Heart left ventricle (tissue), 16 donors: ENCODE data around the gene DHX30. TPM values are rescaled to one million over a fixed set of nuclear protein-coding genes. Genes with fewer than 3 reads are reported as not detected.
A peak's percentile ranks its signal among the peaks of the same experiment; 100 is the strongest.

Experiments used
- ATAC-seq, 4 donors: fragments of 200-7000 bp; cut with Tn5 transposase; one replicate each; pipeline ENCODE4 v1.9.1; 2020 to 2022; ENCODE audit warnings: moderate library complexity in 4 of 4, mild to moderate bottlenecking in 3 of 4, moderate number of reproducible peaks in 1 of 4
- DNase-seq, 5 donors: peaks; one replicate each; pipeline ENCODE4 v3.0.0-alpha.2; 2020
- H3K27ac ChIP-seq, 12 donors: fragments of 200-600 bp; sonication (generic) in 4 of 12; one replicate each; pipeline versions ENCODE4 v1.5.0 to v1.8.0; 2016 to 2022; ENCODE audit warnings: mild to moderate bottlenecking in 2 of 12
- H3K27me3 ChIP-seq, 9 donors: fragments of 200-600 bp; sonication (generic) in 2 of 9; one replicate each; pipeline versions ENCODE4 v1.5.1 to v1.8.0; 2016 to 2022; ENCODE audit warnings: mild to moderate bottlenecking in 3 of 9
- H3K36me3 ChIP-seq, 9 donors: fragments of 200-600 bp; sonication (generic) in 2 of 9; one replicate each; pipeline versions ENCODE4 v1.5.0 to v1.8.0; 2018 to 2022; ENCODE audit warnings: mild to moderate bottlenecking in 2 of 9
- H3K4me1 ChIP-seq, 12 donors: fragments of 200-600 bp; sonication (generic) in 4 of 12; one replicate each; pipeline versions ENCODE4 v1.5.0 to v1.8.0; 2016 to 2022; ENCODE audit warnings: mild to moderate bottlenecking in 3 of 12
- H3K4me3 ChIP-seq, 12 donors: fragments of 200-600 bp; sonication (generic) in 4 of 12; one replicate each; pipeline versions ENCODE4 v1.5.0 to v1.8.0; 2017 to 2022; ENCODE audit warnings: mild to moderate bottlenecking in 9 of 12, moderate library complexity in 4 of 12
- H3K9me3 ChIP-seq, 12 donors: fragments of 200-600 bp; sonication (generic) in 4 of 12; one replicate each; pipeline versions ENCODE4 v1.5.0 to v1.8.0; 2016 to 2022; ENCODE audit warnings: mild to moderate bottlenecking in 1 of 12
- CTCF ChIP-seq, 12 donors: fragments of 200-600 bp; sonication (generic) in 4 of 12; IDR thresholded peaks; one replicate each; pipeline versions ENCODE4 v1.5.0 to v1.8.0; 2018 to 2022; ENCODE audit warnings: antibody characterized with exemption in 12 of 12, mild to moderate bottlenecking in 5 of 12
- POLR2A ChIP-seq, 2 donors: fragments of 450-650 bp; IDR thresholded peaks; one replicate each; pipeline ENCODE4 v1.6.1; 2017; ENCODE audit warnings: antibody characterized with exemption in 2 of 2, mild to moderate bottlenecking in 2 of 2, moderate library complexity in 2 of 2
- WGBS, 4 donors: extraction: QIAGEN DNeasy Blood & Tissue Kit in 2 of 4; methylation state at CpG; one replicate each; pipeline versions ENCODE4 v1.1.5 to v1.1.7; 2013 to 2018; 5-methylcytosine and 5-hydroxymethylcytosine counted together
- intact Hi-C, 10 donors: fragments of 100-400 bp; cut with DNase I; formaldehyde crosslinking; loops; one replicate each; pipeline versions ENCODE4 v1.11.1 to v1.14.2; 2022
- polyA plus RNA-seq, 2 donors: library from polyadenylated mRNA; stranded (reverse); fragments of 200-250 nt; gene quantifications; one replicate each; pipeline ENCODE4 v1.2.3, GENCODE V29; 2013
- total RNA-seq, 9 donors: library from RNA; depleted of rRNA in 2 of 9; stranded (reverse); fragments of >200 nt in 2 of 9; fragmentation: NEBNext Ultra II Directional in 3 of 9; extraction: Animal tissue kit (Norgen Biotek cat#: 25700) in 3 of 9; gene quantifications; one replicate each; pipeline versions ENCODE4 v1.1.0 to v1.2.4, GENCODE V29; 2016 to 2023
- donor health status: ischemic (EF 13 %, LVEDD 7.1; RV severe dilation, severe dysfunction).
- donor health status: healthy with polysubstance abuse.
- donor health status: DM: no; HTN: yes; CAD: no.
- donor health status: DM: no; HTN: no; CAD: no.
- donor health status: ischemic (EF 25% LVEDD 6.9; RV normal size, moderate dysfunction).
- donor health status: ischemic (EF 25% LVEDD 5.7; RV mildly dilated, moderate dysfunction).
- donor health status: healthy.
- donor health status: DM: yes; HTN: yes; CAD: no.
- donor health status: ischemic (EF 35%, LVEDD 5.7; RV mildly dilated, moderate dysfunction).
- donor health status: nonischemic (EF 11% LVEDD 7.7; RV severe dilation, severe dysfunction).
- donor health status: DM: yes; HTN: yes; CAD: no.
- donor health status: PGD.
- donor health status: ischemic (EF 29% LVEDD 5.4; RV normal size, mild dysfunction).
- donor health status: nonischemic (EF 23%, LVEDD 6.1; RV moderate dilation, normal function).

Gene DHX30
- total and polyA plus RNA-seq, 11 donors, result 30.7 to 74.4 (median 49.4) TPM

GRCh38 chr3:47863391-47864128 lies 60.6 kb downstream of the DHX30 start:
- H3K27me3 ChIP-seq, result no peaks in the 10 kb centered on the region
- H3K36me3 ChIP-seq, result peaks cover 0 to 98% (median 87%) of the 10 kb centered on the region in 9 donors
- H3K9me3 ChIP-seq, result no peaks in the 10 kb centered on the region
- WGBS, 4 donors, result 84 to 93% (median 93%) methylated on average over 11 to 12 of the region's 12 CpGs
- DNase-seq (no peak), ATAC-seq (peak in 1 of 4 donors; percentile 9)
- no peak for TF ChIP-seq CTCF (IDR thresholded peaks at IDR 0.05)
- no peak for TF ChIP-seq POLR2A (IDR thresholded peaks at IDR 0.05)
- no peak overlapping the region for H3K27ac ChIP-seq
- H3K4me3 ChIP-seq, result no peak overlapping the region
- intact Hi-C loops, result no loop called here
- peaks cover 0 to 14% (median 0%) of the 10 kb centered on the region in 12 donors for H3K4me1 ChIP-seq

GRCh38 chr3:47865192-47865591 lies 62.3 kb downstream of the DHX30 start:
- TF ChIP-seq POLR2A (IDR thresholded peaks at IDR 0.05) (no peak), CTCF (IDR thresholded peaks at IDR 0.05) (no peak)
- H3K4me3 ChIP-seq, result no peak overlapping the region
- H3K27ac ChIP-seq, result no peak overlapping the region
- peaks cover 0 to 13% (median 0%) of the 10 kb centered on the region in 12 donors for H3K4me1 ChIP-seq
- ATAC-seq (no peak), DNase-seq (no peak)
- WGBS, 4 donors, result 34 to 53% (median 50%) methylated on average over 3 of the region's 3 CpGs
- no peaks in the 10 kb centered on the region for H3K9me3 ChIP-seq
- H3K36me3 ChIP-seq, result peaks cover 0 to 98% (median 87%) of the 10 kb centered on the region in 9 donors
- H3K27me3 ChIP-seq, result no peaks in the 10 kb centered on the region
- intact Hi-C loops, result no loop called here

GRCh38 chr3:47867451-47868044 lies 64.6 kb downstream of the DHX30 start:
- Histone ChIP-seq H3K27me3 (no peaks in the 10 kb centered on the region), H3K27ac (no peak overlapping the region), H3K4me3 (no peak overlapping the region), H3K4me1 (peaks cover 0 to 12% (median 0%) of the 10 kb centered on the region in 12 donors), H3K9me3 (no peaks in the 10 kb centered on the region), H3K36me3 (peaks cover 0 to 98% (median 97%) of the 10 kb centered on the region in 9 donors)
- ATAC-seq (peak in 1 of 4 donors; percentile 41), DNase-seq (no peak)
- 85 to 91% (median 88%) methylated on average over 7 to 8 of the region's 8 CpGs for WGBS, 4 donors
- intact Hi-C loops, result no loop called here
- no peak for TF ChIP-seq POLR2A (IDR thresholded peaks at IDR 0.05)
- TF ChIP-seq CTCF (IDR thresholded peaks at IDR 0.05), result no peak

GRCh38 chr3:47868306-47868705 lies 65.4 kb downstream of the DHX30 start:
- WGBS, 4 donors, result 85 to 99% (median 94%) methylated on average over 2 of the region's 2 CpGs
- Histone ChIP-seq H3K4me3 (no peak overlapping the region), H3K9me3 (no peaks in the 10 kb centered on the region), H3K27me3 (no peaks in the 10 kb centered on the region), H3K4me1 (peaks cover 0 to 18% (median 2%) of the 10 kb centered on the region in 12 donors), H3K36me3 (peaks cover 0 to 98% (median 98%) of the 10 kb centered on the region in 9 donors), H3K27ac (no peak overlapping the region)
- ATAC-seq (no peak), DNase-seq (no peak)
- intact Hi-C loops, result no loop called here
- no peak for TF ChIP-seq POLR2A (IDR thresholded peaks at IDR 0.05)
- no peak for TF ChIP-seq CTCF (IDR thresholded peaks at IDR 0.05)
